WI38 (cell line): ENCODE data around the gene GJD3.

ENCODE experiments used
- H3K4me3 ChIP-seq: 2 replicates; pipeline ENCODE4 v1.5.1; 2011; ENCODE audit warnings: low read depth, mild to moderate bottlenecking, control low read depth, low read length
- CTCF ChIP-seq: IDR thresholded peaks from 2 replicates; pipeline ENCODE4 v1.5.1; 2012; ENCODE audit warnings: low read depth, mild to moderate bottlenecking, control low read depth, low read length

GJD3 gene

GRCh38 chr17:40338941-40339649 lies 25.4 kb downstream of the GJD3 start:
- TF ChIP-seq CTCF = no peak
- no peak overlapping the region for H3K4me3 ChIP-seq

- H3K4me3 ChIP-seq = no peak overlapping the region
- TF ChIP-seq CTCF = no peak
These were observed 26.5 kb downstream of the GJD3 start for GRCh38 chr17:40338058-40338457.

GRCh38 chr17:40337351-40337750 lies 27.2 kb downstream of the GJD3 start:
- H3K4me3 ChIP-seq = no peak overlapping the region
- no peak for TF ChIP-seq CTCF

- TF ChIP-seq CTCF = no peak
These were observed 28.9 kb downstream of the GJD3 start for GRCh38 chr17:40335620-40336019.

GRCh38 chr17:40333781-40334448 lies 30.6 kb downstream of the GJD3 start:
- TF ChIP-seq CTCF = no peak
- no peak overlapping the region for H3K4me3 ChIP-seq

More at GRCh38 chr17:40335620-40336019, 28.9 kb downstream of the GJD3 start:
- H3K4me3 ChIP-seq = no peak overlapping the region

GRCh38 chr17:40331743-40332641 lies 32.5 kb downstream of the GJD3 start:
- no peak for TF ChIP-seq CTCF
- no peak overlapping the region for H3K4me3 ChIP-seq
